Ishikawa (cell line): ENCODE results near the gene RBM19.

ENCODE experiments used
- EP300 ChIP-seq: IDR thresholded peaks from 2 replicates; pipeline ENCODE4 v1.6.1; 2012; ENCODE audit warnings: borderline replicate concordance
- YY1 ChIP-seq: IDR thresholded peaks from 2 replicates; pipeline ENCODE4 v1.6.1; 2012; ENCODE audit warnings: low read depth

DNA sequence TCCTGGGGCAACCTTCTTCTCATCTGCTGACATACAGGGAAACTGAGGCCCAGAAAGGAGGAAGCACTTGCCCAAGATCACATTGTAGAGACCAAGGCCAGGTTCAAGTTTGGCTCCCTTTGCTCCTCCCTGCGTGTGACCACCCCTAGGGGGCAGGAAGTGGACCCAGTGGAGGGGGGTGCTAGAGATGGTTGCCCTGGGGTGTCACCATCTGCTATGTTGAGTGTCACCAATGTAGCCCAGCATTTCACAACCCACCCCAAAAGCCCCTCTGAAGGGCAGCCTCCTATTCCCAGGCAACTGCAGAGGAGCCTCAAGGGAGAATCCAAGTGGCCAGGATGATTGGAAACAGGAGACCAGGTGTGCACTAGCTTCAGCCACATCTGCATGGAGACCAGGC is 12.0 kb upstream of the RBM19 start:
- TF ChIP-seq EP300 (no peak), YY1 (no peak)
